ENCODE data around the gene FLYWCH1. TPM values are rescaled to one million over a fixed set of nuclear protein-coding genes. Genes with fewer than 3 reads are reported as not detected.

The FLYWCH1 gene
- total RNA-seq, result 33.8 and 34.7 TPM in 2 replicates

GRCh38 chr16:2911638-2912329, at the start of gene FLYWCH1:
Gene FLYWCH1 (plus strand): TSS chr16:2911931. CDS start chr16:2929686, 17,755 bp downstream.

GRCh38 chr16:2882650-2883457, 28.9 kb upstream of the FLYWCH1 start, which contains the start of gene FLYWCH2:
Gene FLYWCH2 (plus strand): TSS chr16:2883215. CDS start chr16:2896450, 13,235 bp downstream.

GRCh38 chr16:2963723-2964474, 52.2 kb downstream of the FLYWCH1 start, which contains the start of gene KREMEN2:
Gene KREMEN2 (plus strand): TSS chr16:2964275. CDS start chr16:2964521, 246 bp downstream.

GRCh38 chr16:2968738-2969544, 57.2 kb downstream of the FLYWCH1 start, which contains the start of gene PAQR4:
Gene PAQR4 (plus strand): TSS chr16:2969348. CDS start chr16:2969675, 327 bp downstream.

GRCh38 chr16:2980227-2981176, 68.8 kb downstream of the FLYWCH1 start, which contains the start of gene PKMYT1:
Gene PKMYT1 (minus strand): TSS chr16:2980446. CDS start chr16:2979657, 789 bp downstream.

Small RNA genes within 50 kb of the gene (small RNA-seq; reads per million reads assigned to genes)
- not detected for gene LINC00514

Other genes starting within 250 kb of the FLYWCH1 start
- gene KCTD5, start 229.4 kb upstream of the FLYWCH1 start, total RNA-seq, result 24.2 and 28.9 TPM in 2 replicates
- gene PRSS27, start 191.7 kb upstream of the FLYWCH1 start, total RNA-seq, result 1.8 and 1.9 TPM in 2 replicates
- 76.7 and 80.9 TPM in 2 replicates for gene SRRM2, start 159.3 kb upstream of the FLYWCH1 start, total RNA-seq
- 177 and 362 TPM in 2 replicates for gene ELOB, start 134.7 kb upstream of the FLYWCH1 start, total RNA-seq
- gene PRSS33, start 124.4 kb upstream of the FLYWCH1 start, total RNA-seq, result not detected in 2 replicates
- not detected in 2 replicates for gene PRSS41, start 113.5 kb upstream of the FLYWCH1 start, total RNA-seq
- 0.49 TPM in 1 of 2 replicates, not detected in the other for gene PRSS21, start 94.7 kb upstream of the FLYWCH1 start, total RNA-seq
- gene ZG16B, start 81.6 kb upstream of the FLYWCH1 start, total RNA-seq, result not detected in 2 replicates
- not detected in 2 replicates for gene PRSS22, start 53.8 kb upstream of the FLYWCH1 start, total RNA-seq
- 45.9 and 60.1 TPM in 2 replicates for gene FLYWCH2, start 28.7 kb upstream of the FLYWCH1 start, total RNA-seq
- not detected in 2 replicates for gene KREMEN2, start 52.3 kb downstream of the FLYWCH1 start, total RNA-seq
- gene PAQR4, start 57.4 kb downstream of the FLYWCH1 start, total RNA-seq, result 2.6 and 3.3 TPM in 2 replicates
- gene PKMYT1, start 68.5 kb downstream of the FLYWCH1 start, total RNA-seq, result 1.9 and 2.2 TPM in 2 replicates
- gene CLDN9, start 101.0 kb downstream of the FLYWCH1 start, total RNA-seq, result not detected in 2 replicates
- gene CLDN6, start 106.3 kb downstream of the FLYWCH1 start, total RNA-seq, result 0.12 and 0.16 TPM in 2 replicates
- gene TNFRSF12A, start 108.4 kb downstream of the FLYWCH1 start, total RNA-seq, result 189 and 267 TPM in 2 replicates
- gene HCFC1R1, start 112.0 kb downstream of the FLYWCH1 start, total RNA-seq, result 36.1 and 43.3 TPM in 2 replicates
- 32.0 and 35.0 TPM in 2 replicates for gene THOC6, start 112.1 kb downstream of the FLYWCH1 start, total RNA-seq
- gene BICDL2, start 125.0 kb downstream of the FLYWCH1 start, total RNA-seq, result not detected in 2 replicates
- 0.12 and 0.16 TPM in 2 replicates for gene MMP25, start 134.6 kb downstream of the FLYWCH1 start, total RNA-seq
- gene IL32, start 153.7 kb downstream of the FLYWCH1 start, total RNA-seq, result 0.36 and 3.4 TPM in 2 replicates
- not detected in 2 replicates for gene ZSCAN10, start 187.4 kb downstream of the FLYWCH1 start, total RNA-seq
- 19.8 and 21.1 TPM in 2 replicates for gene ZNF205, start 200.7 kb downstream of the FLYWCH1 start, total RNA-seq
- 10.1 and 11.7 TPM in 2 replicates for gene ZNF213, start 223.1 kb downstream of the FLYWCH1 start, total RNA-seq